Stimulated activated CD8-positive, alpha-beta memory T cell treated with anti-CD3 and anti-CD28 coated beads, Interleukin-15, amount 100 ng/mL, for 24 hours (primary cell): ENCODE results near the gene SYT1.
"Not testable (repeated sequence)": the region's sequence is repeated elsewhere in the genome, so short reads cannot be mapped to it uniquely, and the experiment has no call there.

Experiments used
- DNase-seq: peaks from one replicate; pipeline ENCODE4 v3.0.0-alpha.2; 2020; ENCODE audit warnings: low read depth

SYT1 gene

GRCh38 chr12:78864403-78864869 is at the start of gene SYT1:
Gene SYT1, plus strand, starts transcription at chr12:78864774.
- DNase-seq = no peak

- DNase-seq = no peak
Measured at GRCh38 chr12:78818487-78818886, 46.1 kb upstream of the SYT1 start.

- no peak for DNase-seq
Measured at GRCh38 chr12:78820946-78821345, 43.6 kb upstream of the SYT1 start.

- DNase-seq = no peak
Measured at GRCh38 chr12:78824918-78825317, 39.7 kb upstream of the SYT1 start.

- no peak for DNase-seq
Measured at GRCh38 chr12:78829690-78830089, 34.9 kb upstream of the SYT1 start.

- no peak for DNase-seq
Measured at GRCh38 chr12:78835493-78835892, 29.1 kb upstream of the SYT1 start.

GRCh38 chr12:78840518-78841019 is 24.0 kb upstream of the SYT1 start:
- DNase-seq = not testable (repeated sequence)

GRCh38 chr12:78853231-78853630 is 11.3 kb upstream of the SYT1 start:
- DNase-seq = no peak

GRCh38 chr12:78863482-78864402 is 832 bp upstream of the SYT1 start:
- no peak for DNase-seq

- no peak for DNase-seq
Measured at GRCh38 chr12:78864870-78865463, 393 bp downstream of the SYT1 start.

GRCh38 chr12:78865516-78865915 is 942 bp downstream of the SYT1 start:
- no peak for DNase-seq

GRCh38 chr12:78866518-78866917 is 1.9 kb downstream of the SYT1 start:
- no peak for DNase-seq

- no peak for DNase-seq
Measured at GRCh38 chr12:78870539-78870938, 6.0 kb downstream of the SYT1 start.

GRCh38 chr12:78871566-78871965 is 7.0 kb downstream of the SYT1 start:
- DNase-seq = no peak

GRCh38 chr12:78878459-78878858 is 13.9 kb downstream of the SYT1 start:
- DNase-seq = no peak

GRCh38 chr12:78878866-78879265 is 14.3 kb downstream of the SYT1 start:
- DNase-seq = no peak

- no peak for DNase-seq
Measured at GRCh38 chr12:78880078-78880477, 15.5 kb downstream of the SYT1 start.

GRCh38 chr12:78881685-78882084 is 17.1 kb downstream of the SYT1 start:
- DNase-seq = no peak

GRCh38 chr12:78885466-78885865 is 20.9 kb downstream of the SYT1 start:
- DNase-seq = no peak

- no peak for DNase-seq
Measured at GRCh38 chr12:78886719-78887407, 22.3 kb downstream of the SYT1 start.

- DNase-seq = no peak
Measured at GRCh38 chr12:78887444-78887843, 22.9 kb downstream of the SYT1 start.

GRCh38 chr12:78888568-78888967 is 24.0 kb downstream of the SYT1 start:
- DNase-seq = no peak
